CD4-positive, alpha-beta T cell treated with Interleukin-17A for 4 hours (primary cell): ENCODE data around the gene GRPR.

Experiments used
- DNase-seq: peaks from one replicate; pipeline ENCODE4 v3.0.0-alpha.2; 2020; ENCODE audit warnings: mixed read lengths

GRPR gene

DNA sequence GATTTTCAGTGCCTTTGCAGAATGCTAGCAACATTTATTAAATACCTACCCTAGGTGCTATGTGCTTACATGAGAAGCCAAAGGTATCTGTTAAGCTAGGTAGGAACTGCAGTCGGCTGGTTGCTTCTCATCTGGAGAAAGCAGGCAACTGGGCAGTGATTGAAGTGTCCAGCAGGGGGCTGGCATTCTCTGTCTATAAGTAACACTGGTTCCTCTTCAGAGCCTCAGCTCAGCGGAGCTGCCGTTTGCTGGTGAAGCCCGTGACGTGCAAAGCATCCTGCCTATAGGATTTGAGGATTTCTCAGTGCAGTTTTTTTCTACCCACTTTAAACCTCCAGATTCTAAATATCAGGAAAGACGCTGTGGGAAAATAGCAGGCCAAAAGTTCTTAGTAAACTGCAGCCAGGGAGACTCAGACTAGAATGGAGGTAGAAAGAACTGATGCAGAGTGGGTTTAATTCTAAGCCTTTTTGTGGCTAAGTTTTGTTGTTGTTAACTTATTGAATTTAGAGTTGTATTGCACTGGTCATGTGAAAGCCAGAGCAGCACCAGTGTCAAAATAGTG lies at the start of gene GRPR:
Gene GRPR, plus strand, starts transcription at position 344 of the 565 bp plus-strand sequence. CDS start 389 bp downstream, outside the sequence.
- peak; percentile 63 for DNase-seq

DNA sequence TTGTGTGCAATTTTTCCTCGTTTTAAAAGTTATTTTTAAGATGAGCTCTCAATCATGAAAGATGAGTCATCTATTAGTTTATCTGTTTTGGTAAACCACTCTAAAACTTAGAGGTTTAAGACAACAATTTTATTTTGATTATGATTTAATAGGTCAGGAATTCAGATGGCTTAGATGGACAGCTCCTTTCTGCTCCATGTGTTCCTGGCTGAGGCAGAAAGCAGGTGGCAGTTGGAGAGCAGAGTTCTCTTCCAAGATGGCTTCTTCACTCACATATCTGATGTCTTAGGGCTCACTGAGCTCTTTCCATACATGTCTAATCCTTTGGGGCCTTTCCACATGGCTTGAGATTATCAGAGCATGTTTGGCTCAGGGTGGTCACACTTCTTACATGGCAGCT lies 48.3 kb upstream of the GRPR start:
- DNase-seq = no peak

DNA sequence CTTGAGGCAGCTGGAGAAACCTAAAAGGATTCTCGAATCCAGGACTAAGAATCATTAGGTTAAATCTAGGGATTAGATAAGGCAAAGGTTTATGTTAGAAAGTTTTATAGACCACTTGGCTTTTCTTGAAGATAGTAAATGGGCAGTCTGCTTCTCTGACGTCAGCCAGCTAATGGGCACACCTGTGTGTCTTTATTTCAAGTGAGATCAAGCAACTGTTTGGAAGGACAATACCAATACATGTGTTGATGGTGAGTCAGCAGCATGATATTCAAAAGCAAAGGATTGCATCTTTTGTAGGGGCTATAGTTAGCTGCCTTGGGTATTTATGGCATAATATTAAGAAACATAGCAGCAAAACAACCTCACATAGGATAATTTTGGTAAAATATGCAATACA lies 46.5 kb upstream of the GRPR start:
- DNase-seq = no peak

DNA sequence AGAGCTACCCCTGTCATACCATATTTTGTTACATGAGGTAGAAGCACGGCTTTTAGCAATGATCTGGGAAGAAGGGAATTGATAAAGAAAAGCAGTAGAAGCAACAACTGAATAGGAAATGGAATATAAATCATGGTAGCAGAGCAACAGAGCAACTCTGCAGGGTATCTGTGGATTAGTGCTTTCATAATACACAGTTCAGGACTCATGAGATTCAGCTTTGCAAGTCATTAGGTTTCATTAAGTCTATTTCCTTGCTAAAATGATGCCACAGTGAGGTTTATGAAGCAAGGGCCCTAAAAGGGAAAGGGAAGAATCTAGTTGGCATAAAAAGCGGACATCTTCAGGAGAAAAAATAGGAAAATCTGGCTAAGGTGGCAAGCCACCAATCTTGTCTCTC lies 45.6 kb upstream of the GRPR start:
- DNase-seq = no peak

DNA sequence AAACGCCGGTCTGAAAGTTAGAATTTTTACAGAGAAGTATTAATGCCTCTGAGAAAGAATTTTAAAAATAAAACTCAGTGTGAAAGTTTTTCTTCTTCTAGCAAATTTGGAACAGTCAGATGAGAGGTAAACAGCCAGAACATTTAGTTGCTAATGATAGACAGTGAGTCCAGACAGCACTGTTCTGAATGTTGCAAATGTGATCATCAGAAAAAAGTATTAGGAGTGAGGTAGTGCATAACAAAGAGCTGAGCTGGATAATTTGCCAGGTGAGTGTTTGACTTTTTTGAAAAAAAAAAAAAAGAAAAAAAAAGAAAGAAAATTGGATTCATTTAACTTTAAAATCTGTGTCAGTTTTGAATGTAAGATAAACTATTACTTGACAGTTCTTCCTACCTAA lies 42.0 kb upstream of the GRPR start:
- no peak for DNase-seq

DNA sequence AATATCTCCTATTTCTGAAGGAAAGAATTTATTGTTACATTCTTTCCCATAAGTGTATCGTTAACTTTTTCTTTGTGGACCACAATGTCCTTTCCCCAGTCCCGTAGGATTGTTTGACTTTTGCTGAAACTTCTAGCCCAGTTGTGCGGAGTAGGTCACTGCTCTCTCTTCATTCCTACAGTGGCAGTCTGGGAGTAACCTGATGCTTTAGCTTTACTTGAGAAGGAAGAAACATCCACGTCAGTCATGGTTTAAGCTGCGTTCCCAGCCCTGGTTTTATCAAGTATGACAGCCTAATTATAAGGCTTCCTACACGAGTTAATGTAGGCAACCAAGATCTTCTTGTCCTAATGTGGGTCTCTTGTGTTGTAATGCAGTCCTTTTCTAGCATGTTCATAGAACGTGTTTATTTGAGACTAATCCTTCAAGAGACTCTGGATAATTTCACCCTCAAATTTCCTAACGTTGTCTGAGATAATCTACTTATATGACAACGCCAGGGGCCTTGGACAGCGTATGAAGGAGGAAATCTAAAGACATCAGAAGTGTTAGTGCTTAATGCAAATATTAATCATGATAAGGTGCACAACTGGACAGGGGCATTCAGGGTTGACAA lies 40.8 kb upstream of the GRPR start:
- no peak for DNase-seq

DNA sequence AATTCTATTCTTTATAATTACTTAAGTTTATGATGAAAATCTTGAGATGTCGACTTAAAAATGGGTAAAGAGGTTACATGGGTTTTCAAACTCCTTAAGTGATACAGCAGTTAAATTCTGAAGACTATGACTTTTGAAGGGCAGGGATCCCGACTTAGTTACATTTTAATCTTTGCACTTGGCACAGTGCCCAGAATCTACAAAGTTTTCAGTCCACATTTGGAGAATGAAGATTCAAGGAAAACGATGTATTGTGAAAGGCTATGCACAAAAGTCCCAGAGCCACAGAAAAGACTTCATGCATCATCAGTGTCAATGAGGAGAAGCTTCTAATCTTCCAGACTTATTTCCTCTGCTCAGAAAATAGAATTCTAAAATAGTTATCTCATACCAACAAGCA lies 36.3 kb upstream of the GRPR start:
- no peak for DNase-seq

DNA sequence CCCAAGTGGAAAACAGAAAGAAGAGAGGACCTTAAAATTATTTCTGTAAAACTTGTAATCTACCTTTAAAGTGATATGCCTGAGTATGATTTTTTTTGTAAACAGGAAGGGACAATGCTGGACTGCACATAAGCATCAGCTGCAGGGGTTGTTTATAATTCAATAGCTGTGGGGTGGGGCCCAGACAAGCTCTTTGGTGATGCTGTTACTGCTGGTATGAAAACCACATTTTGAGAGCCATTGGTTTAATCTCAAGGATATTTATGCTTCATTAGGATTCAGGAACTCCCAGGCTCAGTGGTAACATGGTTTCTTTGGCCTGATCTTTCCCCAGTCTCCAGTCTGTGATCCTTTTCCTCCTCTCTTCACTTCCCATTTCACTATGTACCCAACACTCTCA lies 34.3 kb upstream of the GRPR start:
- no peak for DNase-seq

DNA sequence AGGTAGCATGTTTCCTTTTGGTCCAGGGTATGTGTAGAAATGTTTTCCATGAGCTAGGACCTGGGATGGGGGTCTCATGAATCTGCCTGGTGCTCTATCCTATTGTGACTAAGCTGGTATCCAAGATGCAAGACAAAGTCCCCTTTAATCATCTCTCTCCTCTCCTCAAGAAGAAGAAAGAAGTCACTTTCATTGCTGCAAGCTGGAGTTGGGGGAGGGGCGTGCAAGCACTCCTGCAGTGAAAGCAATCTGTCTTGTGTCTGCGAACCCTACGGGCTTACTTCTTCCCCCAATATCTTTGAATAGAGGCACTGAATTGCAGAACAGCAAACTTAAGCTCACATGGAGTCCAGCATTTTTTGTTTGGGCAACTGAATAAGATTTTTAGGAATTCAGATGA lies 27.2 kb upstream of the GRPR start:
- no peak for DNase-seq

DNA sequence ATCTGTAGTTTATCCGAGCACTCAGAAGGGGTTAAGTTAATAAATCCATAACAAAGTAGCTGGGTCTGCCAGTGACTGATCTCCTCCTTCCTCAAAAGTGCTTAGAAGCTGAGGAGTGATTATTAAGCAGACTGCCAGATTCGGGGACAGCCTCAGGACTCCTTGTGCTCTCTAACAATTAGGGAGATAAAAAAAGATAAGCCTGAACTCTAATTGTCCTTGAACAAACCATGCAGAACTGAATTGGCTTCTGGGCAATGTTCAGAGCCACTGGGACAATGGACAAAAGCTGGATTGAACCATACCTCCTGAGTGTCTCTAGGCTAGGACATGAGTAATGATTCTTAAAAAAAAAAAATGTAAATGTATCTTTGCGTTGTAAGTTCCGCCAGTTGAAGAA lies 22.7 kb upstream of the GRPR start:
- no peak for DNase-seq

DNA sequence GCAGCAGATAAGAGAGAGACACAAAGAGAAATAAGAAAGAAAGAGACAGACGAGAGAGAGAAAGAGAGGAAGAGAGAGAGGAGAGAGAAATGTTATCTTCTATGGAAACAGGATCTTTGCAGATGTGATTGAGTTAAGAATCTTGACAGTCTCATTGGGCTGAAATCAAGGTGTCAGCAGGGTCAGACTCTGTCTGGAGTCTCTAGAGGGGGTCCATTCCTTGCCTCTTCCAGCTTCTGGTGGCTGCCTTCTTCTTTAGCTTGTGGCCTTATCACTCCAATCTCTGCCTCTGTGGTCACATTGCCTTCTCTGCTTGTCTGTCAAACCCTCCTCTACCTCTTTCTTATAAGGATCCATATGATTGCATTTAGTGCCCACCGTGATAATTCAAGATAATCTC lies 21.8 kb upstream of the GRPR start:
- no peak for DNase-seq

DNA sequence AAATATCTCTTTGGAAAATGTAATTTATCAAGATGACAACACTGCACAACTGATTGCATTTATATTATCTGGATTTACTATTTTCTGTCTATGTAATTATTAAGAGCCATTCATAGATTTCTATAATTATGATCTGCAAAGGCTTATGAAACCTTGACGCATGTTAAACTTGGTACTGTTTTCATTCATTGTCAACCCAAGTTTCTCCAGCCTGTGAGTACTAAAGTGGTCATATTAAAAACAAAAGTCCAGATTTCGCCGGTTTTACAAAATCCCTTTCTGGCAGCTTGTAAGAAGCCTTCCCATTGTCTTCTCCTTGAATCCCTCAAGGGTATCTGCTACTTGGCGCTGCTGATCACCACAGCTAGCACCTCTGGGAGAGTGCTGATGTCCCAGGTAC lies 19.7 kb upstream of the GRPR start:
- DNase-seq = no peak

DNA sequence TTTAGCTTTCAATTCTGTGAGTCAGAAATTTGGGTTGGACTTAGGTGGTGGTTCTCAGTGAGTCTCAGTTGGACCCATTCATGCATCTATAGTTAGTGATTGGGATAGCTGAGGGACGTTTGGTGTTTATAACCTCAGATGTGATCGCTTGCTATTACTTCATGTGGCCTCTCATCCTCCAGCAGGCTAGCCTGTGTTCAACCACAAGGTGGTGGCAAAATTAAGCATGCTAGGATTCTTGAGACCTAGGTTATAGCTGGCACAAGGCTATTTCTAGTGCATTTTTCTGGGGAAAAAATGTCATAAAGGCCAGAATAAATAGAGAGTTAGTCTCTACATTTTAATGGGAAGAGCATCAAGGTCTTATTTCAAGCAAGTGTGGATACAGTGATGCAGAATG lies 10.9 kb upstream of the GRPR start:
- no peak for DNase-seq

DNA sequence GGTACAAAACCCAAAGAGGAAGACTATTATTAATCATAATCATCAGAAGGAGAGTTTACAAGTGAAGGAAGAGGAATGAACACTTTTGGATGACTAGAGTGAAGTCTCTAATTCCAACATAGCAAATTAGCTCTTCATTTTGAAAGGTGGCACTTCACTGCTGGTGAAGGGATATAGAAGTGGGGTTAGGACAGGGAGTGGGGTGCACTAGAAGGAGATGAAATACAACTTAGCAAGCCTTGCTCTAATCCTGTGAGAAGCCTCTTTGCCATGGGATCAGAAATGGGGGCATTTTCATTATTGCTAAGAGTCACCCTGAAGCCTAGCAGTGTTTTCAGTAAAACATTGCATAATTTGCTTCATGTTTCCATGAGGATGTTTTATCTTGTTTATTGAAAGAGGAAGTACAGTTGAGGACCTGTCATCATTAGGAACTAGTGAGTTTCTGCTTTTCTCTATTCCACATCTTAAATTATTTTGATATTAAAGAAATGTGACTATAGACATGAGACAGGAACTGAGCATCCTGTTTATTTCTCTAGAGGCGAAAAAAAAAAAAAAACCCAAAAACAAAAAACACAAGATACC lies 9.3 kb upstream of the GRPR start:
- no peak for DNase-seq

DNA sequence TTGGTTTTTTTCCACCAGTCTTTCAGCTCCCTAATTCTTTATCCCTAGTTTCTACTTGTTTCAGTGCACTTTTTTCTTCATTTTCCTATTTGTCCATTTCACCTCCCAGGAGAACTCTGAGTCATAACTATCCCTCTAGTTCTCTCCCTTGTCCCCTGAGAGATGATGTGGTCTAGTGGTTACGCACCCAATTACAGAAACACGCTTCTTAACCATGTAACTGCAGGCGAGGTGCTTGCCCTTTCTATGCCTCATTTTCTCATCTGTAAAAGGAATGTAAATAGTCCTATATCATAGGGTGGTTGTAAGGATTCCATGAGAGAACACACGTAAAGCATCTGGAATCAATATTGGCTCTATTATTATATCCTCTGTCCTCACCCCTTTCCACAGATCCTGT lies 8.8 kb upstream of the GRPR start:
- DNase-seq = no peak

DNA sequence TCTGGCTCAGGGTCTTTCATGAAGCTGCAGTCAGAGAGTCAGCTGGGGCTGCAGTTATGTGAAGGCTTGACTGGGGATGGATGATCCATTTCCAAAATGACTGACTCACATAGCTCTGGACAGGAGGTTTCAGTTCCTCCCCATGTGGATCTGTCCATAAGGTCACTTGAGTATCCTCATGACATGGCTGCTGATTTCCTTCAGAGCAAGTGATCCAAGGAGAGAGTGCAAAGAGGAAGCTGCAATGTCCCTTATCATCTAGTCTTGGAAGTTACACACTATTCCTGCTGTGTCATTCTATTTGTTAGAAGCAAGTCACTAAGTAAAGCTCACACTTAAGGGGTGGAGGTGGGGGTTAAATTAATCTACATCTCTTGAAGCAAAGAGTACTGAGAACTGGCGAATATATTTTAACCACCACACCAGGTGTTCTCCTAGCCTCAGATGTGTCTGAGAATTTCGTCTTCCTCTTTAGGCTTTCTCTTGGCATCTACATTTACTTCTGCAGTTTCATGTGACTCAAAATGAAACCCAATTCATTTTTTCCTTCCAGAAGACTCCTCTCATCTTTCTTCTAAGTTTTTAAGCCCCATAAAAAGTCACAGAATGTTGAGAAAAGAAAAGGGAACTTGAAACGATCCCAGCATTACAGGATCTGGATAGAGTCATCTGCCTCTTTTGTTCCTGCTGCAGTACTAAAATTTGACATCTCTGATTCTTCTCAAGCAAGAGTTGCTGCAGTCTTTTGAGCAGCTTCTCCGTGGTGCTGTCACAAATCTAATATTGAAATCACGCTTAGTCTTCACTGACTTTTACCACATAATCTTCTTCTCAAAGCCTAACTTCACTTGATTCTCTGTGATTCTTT lies 3.8 kb upstream of the GRPR start:
- DNase-seq = no peak

DNA sequence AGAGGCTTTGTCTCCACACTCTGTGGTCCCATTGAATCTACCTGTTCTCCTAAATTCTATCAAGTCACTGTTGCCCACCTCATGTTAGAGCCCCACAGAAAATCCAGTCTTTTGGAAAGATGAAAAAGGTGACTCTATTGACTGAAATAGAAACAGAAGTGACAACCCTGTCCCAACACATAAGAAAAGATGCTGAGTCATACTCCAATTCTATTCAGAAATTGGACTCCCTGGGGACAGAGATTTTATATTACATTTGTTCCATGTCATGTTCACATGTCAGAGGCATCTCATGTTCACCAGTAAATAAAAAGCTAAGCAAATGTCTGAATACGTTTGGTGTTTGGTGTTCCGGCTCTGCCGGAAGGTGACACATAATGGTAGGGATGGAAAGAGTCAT lies 2.9 kb upstream of the GRPR start:
- DNase-seq = no peak

DNA sequence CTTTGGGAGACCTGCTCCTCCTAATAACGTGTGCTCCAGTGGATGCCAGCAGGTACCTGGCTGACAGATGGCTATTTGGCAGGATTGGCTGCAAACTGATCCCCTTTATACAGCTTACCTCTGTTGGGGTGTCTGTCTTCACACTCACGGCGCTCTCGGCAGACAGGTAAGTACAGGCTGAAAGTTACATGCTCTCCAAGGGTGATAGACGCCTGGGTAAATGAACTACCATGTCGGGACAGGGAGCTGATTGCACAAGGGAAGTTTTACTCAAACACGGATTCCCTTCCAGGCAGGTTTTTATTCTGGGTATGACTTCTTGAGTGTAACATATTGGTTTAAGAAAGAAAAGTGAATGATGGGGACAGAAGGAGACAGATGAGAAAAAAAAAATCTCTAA lies 836 bp downstream of the GRPR start:
- no peak for DNase-seq

DNA sequence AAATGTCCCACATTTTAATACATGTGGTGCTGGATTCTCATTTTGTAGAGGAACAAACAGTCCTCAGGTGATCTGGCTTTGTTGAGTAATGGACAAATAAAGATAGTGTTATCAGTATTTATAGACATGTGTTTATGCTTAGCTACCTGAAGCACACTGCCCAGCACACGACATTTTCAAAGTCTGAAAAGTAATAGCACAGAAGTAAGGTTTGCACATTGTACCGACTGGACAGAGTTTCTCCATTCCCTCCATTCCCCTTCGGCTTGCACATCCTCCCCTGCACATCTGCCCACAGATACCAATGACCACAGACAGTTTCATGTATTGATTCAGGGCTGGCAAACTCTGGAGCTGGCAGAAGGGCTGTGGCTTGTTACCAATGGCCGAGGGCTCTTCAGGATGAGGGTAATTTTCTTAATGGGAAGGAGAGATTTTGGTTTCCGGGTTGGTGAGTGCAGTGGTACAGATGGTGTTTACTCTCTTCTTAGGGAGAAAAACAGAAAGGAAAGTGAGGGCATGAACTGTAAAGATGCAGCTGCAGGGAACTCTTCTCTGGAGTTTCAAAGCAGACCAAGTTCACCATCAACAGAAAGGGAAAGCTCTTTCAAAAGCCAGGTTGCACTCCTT lies 2.3 kb downstream of the GRPR start:
- DNase-seq = no peak

DNA sequence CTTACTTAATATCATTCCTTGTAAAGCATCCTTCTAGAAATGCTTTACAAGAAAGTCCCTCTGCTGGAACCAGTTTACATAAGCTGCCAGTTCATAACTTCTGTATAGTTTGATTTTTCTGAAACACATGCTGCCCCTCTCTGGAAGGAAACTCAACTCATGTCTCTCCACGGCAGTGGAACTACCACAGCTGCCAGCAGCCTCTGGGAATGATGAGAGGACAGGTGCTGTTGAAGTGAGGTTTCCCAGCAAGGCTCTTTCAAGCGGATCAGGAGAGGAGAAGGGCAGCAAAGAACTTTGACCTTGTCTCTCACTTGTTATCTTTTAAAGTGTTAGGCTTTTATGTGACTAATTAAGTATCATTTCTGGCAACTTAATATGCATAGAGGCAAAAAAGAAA lies 7.3 kb downstream of the GRPR start:
- no peak for DNase-seq

DNA sequence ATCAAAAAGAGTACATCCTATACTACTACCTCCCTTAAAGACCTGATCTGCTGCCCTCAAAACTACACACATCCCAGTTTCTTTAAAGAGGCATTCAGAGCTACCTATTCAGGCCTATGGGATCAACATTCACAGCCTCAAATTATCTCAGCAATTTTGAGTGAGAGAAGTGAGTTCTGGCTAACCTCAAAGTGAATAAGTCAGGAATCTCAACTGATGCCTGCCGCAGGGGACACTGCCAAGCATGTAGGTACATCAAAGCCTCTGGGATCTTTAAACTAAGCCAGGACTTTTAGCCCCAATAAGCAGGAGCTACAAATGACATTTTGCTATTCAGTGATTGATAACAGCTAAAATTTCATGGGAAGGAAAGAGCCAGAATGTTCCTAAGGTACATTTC lies 11.6 kb downstream of the GRPR start:
- no peak for DNase-seq

DNA sequence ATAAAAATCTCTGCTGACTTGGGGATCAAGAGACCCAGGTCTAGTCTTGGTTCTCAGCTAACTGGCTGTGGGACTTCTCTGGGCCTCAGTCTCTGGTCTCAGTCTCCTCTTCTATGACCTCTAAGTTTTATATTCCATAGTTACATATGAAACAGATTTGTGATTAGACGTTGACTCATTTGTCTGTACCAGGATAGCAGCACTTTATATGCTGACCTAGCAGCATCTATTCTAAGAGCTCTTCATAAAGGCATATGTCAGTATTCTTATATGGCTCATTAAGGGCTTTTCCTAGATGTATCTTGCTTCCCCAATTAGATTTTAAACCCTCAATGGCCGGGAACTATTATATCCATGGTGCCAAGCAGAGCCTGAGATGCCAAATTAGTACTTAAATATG lies 12.7 kb downstream of the GRPR start:
- no peak for DNase-seq

DNA sequence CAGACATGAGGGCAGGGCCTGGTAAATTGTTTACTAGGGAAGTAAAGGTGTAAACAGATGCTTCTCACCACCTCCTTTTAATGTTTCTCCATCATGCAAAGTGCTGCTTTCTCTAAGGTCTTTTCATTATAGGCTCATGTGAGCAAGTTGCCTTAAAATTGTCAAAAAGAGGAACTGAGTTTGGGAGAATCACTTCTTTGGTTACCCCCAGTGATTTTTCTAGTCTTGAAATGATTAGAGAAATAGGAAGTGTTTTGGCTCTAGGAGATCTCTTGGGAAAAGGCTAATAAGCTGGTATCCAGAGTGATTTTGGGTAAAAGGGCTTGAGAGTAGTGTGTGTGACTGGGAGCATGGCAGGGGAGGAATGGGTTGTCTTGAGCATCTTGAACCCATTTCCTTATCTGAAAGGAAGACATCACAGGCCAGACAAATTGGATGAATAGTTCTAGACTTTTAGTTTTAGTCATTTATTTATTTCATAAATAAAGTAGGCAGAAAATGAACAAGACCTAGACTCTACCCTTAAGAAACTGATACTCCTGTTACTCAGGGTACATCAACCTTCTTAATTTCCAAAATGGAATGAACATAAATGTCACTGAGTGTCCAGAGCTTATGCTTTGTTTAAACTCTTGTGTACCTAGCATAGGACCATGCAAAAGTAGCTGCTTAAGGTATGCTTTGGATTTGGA lies 14.2 kb downstream of the GRPR start:
- no peak for DNase-seq
